ENCODE results near the gene EYA4. TPM values are rescaled to one million over a fixed set of nuclear protein-coding genes. Genes with fewer than 3 reads are reported as not detected.

EYA4 gene
- total RNA-seq, 2 experiments from 2014 or later = not detected

DNA sequence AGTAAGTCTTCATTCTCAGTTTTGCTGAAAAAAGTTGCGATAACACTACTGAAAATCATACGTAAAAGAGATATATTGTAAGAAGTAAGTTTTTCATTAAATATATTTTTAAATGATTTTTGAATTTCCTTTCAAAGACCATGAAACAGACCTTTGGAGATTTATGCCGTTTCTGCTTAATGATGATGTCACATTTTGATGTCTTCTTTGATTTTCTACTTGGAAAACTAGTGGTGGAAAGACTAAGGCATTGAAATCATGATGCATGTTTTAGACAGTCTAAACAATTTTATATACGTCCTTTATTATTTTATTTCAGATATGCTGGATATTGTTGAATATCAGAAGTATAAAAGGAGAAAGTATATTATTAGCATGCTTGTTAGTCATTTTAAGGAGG, 33.7 kb downstream of the EYA4 start:
- no peaks in the 10 kb centered on the region for H3K9me3 Mint-ChIP-seq (ENCODE audit: insufficient read depth)
- POLR2A ChIA-PET = no interaction called here
- DNase-seq (no peak), ATAC-seq (no peak)
- H3K27me3 Mint-ChIP-seq (ENCODE audit: low read depth) = no peaks in the 10 kb centered on the region
- no peaks in the 10 kb centered on the region for H3K36me3 Mint-ChIP-seq (ENCODE audit: low read depth)
- no peak overlapping the region for H3K4me3 Mint-ChIP-seq
- H3K4me1 Mint-ChIP-seq (ENCODE audit: low read depth) = no peaks in the 10 kb centered on the region
- CTCF ChIA-PET = no interaction called here
- H3K27ac Mint-ChIP-seq = no peak overlapping the region

DNA sequence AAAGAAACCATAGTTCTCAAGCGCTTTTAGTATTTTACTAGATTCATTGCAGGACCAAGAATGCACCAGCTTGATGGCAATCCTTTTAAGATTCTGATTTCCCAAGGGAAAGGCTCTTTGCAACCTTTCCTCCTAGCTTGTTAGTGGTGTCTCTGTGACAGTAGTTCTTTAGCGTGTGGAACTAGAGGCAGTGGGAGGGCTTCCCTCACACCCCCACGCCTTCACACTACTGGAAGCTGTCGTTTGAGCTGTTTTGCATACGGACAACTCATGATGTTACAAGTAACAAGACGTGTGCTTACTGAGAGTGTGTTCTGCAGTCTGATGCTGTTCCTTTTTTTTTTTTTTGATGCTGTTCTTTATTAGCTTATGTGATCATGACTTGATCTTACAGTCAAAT, 34.1 kb downstream of the EYA4 start:
- no peak overlapping the region for H3K4me3 Mint-ChIP-seq
- CTCF ChIA-PET = no interaction called here

DNA sequence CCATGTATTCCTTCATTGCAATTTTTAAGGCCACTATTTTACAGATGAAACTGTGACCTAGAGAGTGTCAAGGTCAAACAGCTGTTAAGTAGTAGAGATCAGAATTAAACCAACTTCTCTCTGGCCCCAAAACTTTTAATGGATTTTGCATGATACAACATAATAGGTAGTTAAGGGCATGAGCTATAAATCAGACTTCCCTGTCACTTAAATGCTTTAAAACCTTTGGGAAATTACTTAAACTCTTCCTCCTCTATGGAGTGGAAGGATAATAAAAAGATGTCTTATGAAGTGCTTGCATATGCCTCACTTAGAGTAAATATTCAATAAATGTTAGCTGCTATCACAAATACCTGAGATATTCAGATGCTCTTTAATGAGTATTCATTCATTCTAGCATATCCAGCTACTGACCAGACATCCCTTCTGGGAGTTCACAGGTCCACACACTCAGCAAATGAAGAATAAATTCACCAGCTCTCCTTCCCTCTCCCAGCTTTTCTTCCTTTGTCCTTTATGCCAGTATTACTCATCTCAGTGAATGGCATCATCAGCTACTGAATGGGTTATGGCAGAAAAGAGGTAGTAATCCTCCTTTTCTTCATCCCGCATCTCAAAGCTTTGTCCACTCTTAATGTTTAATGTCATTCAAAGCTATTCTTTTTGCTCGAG, 36.2 kb downstream of the EYA4 start:
- Mint-ChIP-seq H3K36me3 (ENCODE audit: low read depth) (no peaks in the 10 kb centered on the region), H3K9me3 (ENCODE audit: insufficient read depth) (no peaks in the 10 kb centered on the region), H3K4me3 (no peak overlapping the region), H3K27ac (no peak overlapping the region), H3K27me3 (ENCODE audit: low read depth) (no peaks in the 10 kb centered on the region), H3K4me1 (ENCODE audit: low read depth) (no peaks in the 10 kb centered on the region)
- POLR2A ChIA-PET = no interaction called here
- DNase-seq = no peak
- ATAC-seq = no peak
- CTCF ChIA-PET = interaction anchor here (0.6 kb wide), 1 partner anchor 501 kb away, joined by 3 read pairs; no protein-coding TSS in a partner anchor

More for the DNA sequence above, 34.1 kb downstream of the EYA4 start:
- DNase-seq (no peak), ATAC-seq (no peak)
- H3K27ac Mint-ChIP-seq = no peak overlapping the region
- no peaks in the 10 kb centered on the region for H3K27me3 Mint-ChIP-seq (ENCODE audit: low read depth)
- H3K36me3 Mint-ChIP-seq (ENCODE audit: low read depth) = no peaks in the 10 kb centered on the region
- POLR2A ChIA-PET = no interaction called here
- H3K9me3 Mint-ChIP-seq (ENCODE audit: insufficient read depth) = no peaks in the 10 kb centered on the region
- H3K4me1 Mint-ChIP-seq (ENCODE audit: low read depth) = no peaks in the 10 kb centered on the region

DNA sequence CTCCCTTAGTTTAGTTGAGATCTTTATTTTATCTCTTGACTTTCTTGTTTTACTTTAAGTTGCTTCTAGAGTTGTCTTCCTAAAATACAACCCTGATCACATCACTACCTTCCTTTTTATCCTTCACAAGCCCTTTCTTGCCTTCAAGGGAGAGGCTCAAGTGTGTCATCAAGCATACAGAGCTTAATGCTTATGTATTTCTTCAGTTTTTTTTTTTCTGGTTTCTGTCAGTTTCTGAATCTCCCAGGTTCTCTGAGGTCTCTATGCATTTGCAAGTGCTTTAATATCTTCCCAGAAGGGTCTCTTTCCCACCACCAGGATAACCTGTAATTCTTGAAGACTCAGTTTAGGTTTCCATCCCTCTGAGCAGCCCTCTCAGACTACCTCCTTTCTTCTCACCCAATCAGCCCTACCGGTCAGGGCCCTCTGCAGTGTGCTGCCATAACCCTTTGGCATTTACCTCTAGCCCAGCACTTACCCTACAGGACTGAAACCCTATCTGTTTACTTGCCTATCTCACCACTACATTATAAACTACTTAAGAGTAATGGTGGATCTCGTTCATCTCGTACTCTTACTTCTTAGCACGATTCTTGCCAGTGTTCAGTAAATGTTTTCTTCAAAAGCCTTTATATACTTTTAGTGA, 36.9 kb downstream of the EYA4 start:
- no peaks in the 10 kb centered on the region for H3K9me3 Mint-ChIP-seq (ENCODE audit: insufficient read depth)
- ATAC-seq (no peak), DNase-seq (no peak)
- no peaks in the 10 kb centered on the region for H3K36me3 Mint-ChIP-seq (ENCODE audit: low read depth)
- H3K27ac Mint-ChIP-seq = no peak overlapping the region
- no peak overlapping the region for H3K4me3 Mint-ChIP-seq
- no peaks in the 10 kb centered on the region for H3K27me3 Mint-ChIP-seq (ENCODE audit: low read depth)
- CTCF ChIA-PET = interaction anchor here (0.6 kb wide), 1 partner anchor 500 kb away, joined by 3 read pairs; no protein-coding TSS in a partner anchor
- POLR2A ChIA-PET = no interaction called here
- no peaks in the 10 kb centered on the region for H3K4me1 Mint-ChIP-seq (ENCODE audit: low read depth)

DNA sequence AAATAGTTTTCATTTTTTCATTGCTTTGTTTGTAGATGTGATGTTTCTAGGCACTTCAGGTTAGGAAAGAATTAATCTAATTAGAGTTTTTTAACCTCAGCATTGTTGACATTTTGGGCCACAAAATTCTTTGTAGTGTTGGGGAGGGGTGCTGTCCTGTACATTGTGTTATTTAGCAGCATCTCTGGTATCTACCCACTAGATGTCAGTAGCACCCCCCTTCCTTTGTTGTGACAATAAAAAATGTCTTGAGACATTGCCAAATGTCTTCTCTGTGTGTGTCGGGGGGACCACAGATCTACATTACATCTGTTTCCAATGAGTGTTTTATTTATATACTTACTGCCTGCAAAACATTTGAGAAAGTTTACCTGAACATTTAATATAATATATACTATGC, 45.6 kb downstream of the EYA4 start:
- Mint-ChIP-seq H3K4me1 (ENCODE audit: low read depth) (no peaks in the 10 kb centered on the region), H3K27me3 (ENCODE audit: low read depth) (no peaks in the 10 kb centered on the region), H3K36me3 (ENCODE audit: low read depth) (no peaks in the 10 kb centered on the region), H3K9me3 (ENCODE audit: insufficient read depth) (no peaks in the 10 kb centered on the region), H3K27ac (no peak overlapping the region), H3K4me3 (no peak overlapping the region)
- ATAC-seq = no peak
- ChIA-PET POLR2A (no interaction called here), CTCF (no interaction called here)
- DNase-seq = no peak

DNA sequence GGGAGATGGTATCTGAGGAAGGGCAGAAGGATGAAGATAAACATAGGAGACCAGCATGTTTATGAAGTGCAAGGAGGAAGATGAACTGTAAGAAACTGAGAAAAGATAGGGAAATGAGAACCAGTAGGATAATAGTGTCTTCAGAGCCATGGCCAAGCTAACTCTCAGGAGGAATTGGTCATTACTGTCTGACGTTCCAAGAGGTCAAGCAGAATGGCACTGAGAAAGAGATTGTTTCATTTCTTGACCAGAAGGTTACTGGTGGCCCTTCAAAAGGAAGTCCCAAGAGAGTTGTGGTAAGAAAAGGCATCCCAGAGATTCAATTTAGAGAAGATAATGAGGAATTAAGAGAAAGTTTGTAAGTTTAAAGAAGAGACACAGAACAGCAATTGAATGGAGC, 47.5 kb downstream of the EYA4 start:
- DNase-seq (no peak), ATAC-seq (no peak)
- H3K4me1 Mint-ChIP-seq (ENCODE audit: low read depth) = no peaks in the 10 kb centered on the region
- no peaks in the 10 kb centered on the region for H3K36me3 Mint-ChIP-seq (ENCODE audit: low read depth)
- no peaks in the 10 kb centered on the region for H3K27me3 Mint-ChIP-seq (ENCODE audit: low read depth)
- H3K4me3 Mint-ChIP-seq = no peak overlapping the region
- ChIA-PET CTCF (no interaction called here), POLR2A (no interaction called here)
- no peaks in the 10 kb centered on the region for H3K9me3 Mint-ChIP-seq (ENCODE audit: insufficient read depth)
- H3K27ac Mint-ChIP-seq = no peak overlapping the region

DNA sequence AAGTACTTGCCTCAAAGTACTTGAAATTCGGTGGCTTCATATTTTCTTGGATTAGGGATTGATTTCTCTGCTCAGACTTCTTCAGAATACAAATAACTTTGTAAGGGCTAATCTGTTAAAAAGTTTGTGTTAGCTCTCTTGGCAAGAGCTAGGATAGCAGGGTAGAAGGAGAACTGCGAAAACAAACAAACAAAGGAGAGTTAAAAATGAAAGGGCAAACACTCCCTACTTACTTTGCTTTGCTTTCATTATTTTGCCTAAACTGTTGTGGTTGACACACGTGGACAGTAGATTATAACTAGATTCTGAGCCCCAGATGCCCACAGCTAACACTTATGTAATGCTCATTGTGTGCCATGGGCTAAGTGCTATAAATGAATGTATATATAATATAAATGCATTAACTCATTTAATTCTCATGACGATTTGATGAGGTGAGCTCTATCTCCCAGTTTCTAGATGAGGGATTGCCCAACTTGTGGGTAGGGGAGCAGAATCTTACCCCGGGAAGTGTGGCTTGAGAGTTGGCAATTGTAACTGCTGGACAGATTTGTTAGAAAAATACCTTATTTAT, 48.7 kb downstream of the EYA4 start:
- no peaks in the 10 kb centered on the region for H3K9me3 Mint-ChIP-seq (ENCODE audit: insufficient read depth)

DNA sequence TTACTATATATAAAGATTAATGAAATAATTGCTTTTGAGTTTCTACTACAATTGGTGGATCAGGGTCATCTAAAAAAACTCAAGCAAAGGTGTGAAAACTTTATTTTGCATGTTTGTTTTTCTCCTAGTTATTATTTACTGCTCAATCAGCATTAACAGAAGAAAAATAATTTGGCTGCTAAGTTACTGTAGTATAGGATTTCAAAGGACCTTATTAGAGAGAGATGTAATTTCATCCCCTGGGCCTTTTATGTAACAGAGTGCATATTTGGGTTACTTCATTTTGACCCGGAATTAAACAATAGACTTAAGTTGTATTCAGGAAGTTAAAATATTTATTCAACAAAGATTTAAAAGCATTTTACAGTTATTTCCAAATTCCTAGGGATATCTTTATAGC, 49.8 kb downstream of the EYA4 start:
- Mint-ChIP-seq H3K4me1 (ENCODE audit: low read depth) (no peaks in the 10 kb centered on the region), H3K9me3 (ENCODE audit: insufficient read depth) (no peaks in the 10 kb centered on the region), H3K27ac (no peak overlapping the region), H3K27me3 (ENCODE audit: low read depth) (no peaks in the 10 kb centered on the region), H3K36me3 (ENCODE audit: low read depth) (no peaks in the 10 kb centered on the region), H3K4me3 (no peak overlapping the region)
- DNase-seq = no peak
- ChIA-PET CTCF (no interaction called here), POLR2A (no interaction called here)
- no peak for ATAC-seq

More for the DNA sequence above, 48.7 kb downstream of the EYA4 start:
- DNase-seq (no peak), ATAC-seq (no peak)
- ChIA-PET POLR2A (no interaction called here), CTCF (no interaction called here)
- Mint-ChIP-seq H3K4me3 (no peak overlapping the region), H3K4me1 (ENCODE audit: low read depth) (no peaks in the 10 kb centered on the region), H3K27ac (no peak overlapping the region), H3K36me3 (ENCODE audit: low read depth) (no peaks in the 10 kb centered on the region), H3K27me3 (ENCODE audit: low read depth) (no peaks in the 10 kb centered on the region)

DNA sequence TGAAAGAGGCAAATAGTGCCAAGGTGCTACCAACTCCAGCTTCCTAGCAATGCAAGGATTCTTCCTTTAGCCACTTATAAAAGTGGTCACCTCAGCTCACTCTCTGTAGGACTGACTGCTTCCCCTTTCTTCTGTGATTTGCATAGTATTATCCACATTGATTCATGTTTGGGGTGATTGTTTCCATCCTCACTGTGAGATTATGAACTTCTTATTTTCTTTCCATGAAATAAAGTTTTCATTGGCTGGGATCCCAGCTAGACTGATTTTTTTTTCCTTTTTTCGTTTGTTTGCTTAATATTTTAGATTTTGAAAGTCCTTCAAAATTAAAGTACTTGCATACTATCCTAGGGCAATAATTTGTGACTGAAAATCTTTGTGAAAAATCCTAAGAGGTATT, 50.5 kb downstream of the EYA4 start:
- Mint-ChIP-seq H3K4me1 (ENCODE audit: low read depth) (no peaks in the 10 kb centered on the region), H3K36me3 (ENCODE audit: low read depth) (no peaks in the 10 kb centered on the region), H3K9me3 (ENCODE audit: insufficient read depth) (no peaks in the 10 kb centered on the region)

DNA sequence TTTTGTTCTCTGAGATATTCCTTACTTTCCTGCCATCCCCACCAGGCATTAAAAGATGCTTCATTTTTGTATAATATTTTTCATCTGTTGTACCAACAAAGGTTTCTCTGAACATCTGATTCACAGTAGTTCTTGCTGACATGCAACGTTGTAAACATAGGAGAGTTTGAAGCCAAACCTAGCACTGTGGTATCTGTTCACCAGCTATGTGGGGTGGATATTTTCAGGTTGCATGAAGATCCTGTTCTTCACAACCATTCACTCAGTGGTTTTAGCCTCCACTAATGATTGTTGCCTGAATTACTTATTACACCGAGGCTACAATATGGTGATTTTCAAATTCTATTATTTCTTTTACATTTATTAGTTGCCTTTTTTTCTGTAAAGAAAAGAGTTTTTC, 56.5 kb downstream of the EYA4 start:
- H3K4me1 Mint-ChIP-seq (ENCODE audit: low read depth) = no peaks in the 10 kb centered on the region
- H3K27ac Mint-ChIP-seq = no peak overlapping the region
- ChIA-PET CTCF (no interaction called here), POLR2A (no interaction called here)
- no peaks in the 10 kb centered on the region for H3K36me3 Mint-ChIP-seq (ENCODE audit: low read depth)
- DNase-seq (no peak), ATAC-seq (no peak)
- no peaks in the 10 kb centered on the region for H3K27me3 Mint-ChIP-seq (ENCODE audit: low read depth)
- no peaks in the 10 kb centered on the region for H3K9me3 Mint-ChIP-seq (ENCODE audit: insufficient read depth)
- H3K4me3 Mint-ChIP-seq = no peak overlapping the region

More for the DNA sequence above, 50.5 kb downstream of the EYA4 start:
- DNase-seq = no peak
- ChIA-PET POLR2A (no interaction called here), CTCF (no interaction called here)
- H3K27ac Mint-ChIP-seq = no peak overlapping the region
- H3K4me3 Mint-ChIP-seq = no peak overlapping the region
- no peaks in the 10 kb centered on the region for H3K27me3 Mint-ChIP-seq (ENCODE audit: low read depth)
- no peak for ATAC-seq

DNA sequence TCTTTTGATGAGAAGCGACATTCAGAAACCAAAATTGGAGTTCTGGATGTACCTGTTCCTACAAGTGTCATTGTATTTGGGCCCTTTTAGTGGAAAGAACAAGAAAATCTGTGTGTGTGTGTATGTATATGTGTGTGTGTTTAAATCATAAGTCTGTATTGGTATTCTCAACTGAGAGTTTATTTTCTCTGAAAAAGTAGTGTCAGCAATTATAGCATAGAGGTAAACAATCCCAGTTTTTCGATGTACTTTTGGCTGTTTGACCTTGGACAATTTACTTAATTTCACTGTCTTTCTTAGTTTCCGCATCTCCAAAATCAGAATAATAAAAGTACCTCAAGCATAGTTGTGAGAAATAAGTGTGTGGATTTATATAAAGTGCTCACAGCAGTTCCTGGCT, 57.2 kb downstream of the EYA4 start:
- no peaks in the 10 kb centered on the region for H3K27me3 Mint-ChIP-seq (ENCODE audit: low read depth)
- no peak for ATAC-seq
- CTCF ChIA-PET = no interaction called here
- no peaks in the 10 kb centered on the region for H3K4me1 Mint-ChIP-seq (ENCODE audit: low read depth)
- POLR2A ChIA-PET = no interaction called here
- no peak for DNase-seq
- no peak overlapping the region for H3K27ac Mint-ChIP-seq
- no peaks in the 10 kb centered on the region for H3K9me3 Mint-ChIP-seq (ENCODE audit: insufficient read depth)
- H3K36me3 Mint-ChIP-seq (ENCODE audit: low read depth) = no peaks in the 10 kb centered on the region
- H3K4me3 Mint-ChIP-seq = no peak overlapping the region

DNA sequence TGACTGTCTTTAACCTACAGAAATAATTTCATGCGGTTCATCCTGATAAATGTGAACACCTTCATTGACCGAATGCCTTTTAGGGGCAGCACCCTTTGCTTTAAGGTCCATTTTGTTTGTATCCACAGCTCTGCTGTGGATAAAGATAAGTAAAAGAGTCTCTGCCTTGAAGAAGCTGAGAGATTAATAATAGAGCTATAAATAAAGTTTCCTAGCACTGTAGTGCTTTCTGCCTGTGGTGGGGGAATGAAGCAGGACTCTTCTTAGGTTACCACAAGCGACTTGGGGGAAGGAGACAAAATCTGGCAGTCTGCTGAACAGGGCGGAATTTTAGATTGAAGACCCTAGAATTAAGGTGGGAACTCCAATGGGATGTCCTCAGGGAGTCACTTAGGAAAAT, 57.6 kb downstream of the EYA4 start:
- ChIA-PET POLR2A (no interaction called here), CTCF (no interaction called here)
- no peaks in the 10 kb centered on the region for H3K27me3 Mint-ChIP-seq (ENCODE audit: low read depth)
- H3K9me3 Mint-ChIP-seq (ENCODE audit: insufficient read depth) = no peaks in the 10 kb centered on the region
- H3K36me3 Mint-ChIP-seq (ENCODE audit: low read depth) = no peaks in the 10 kb centered on the region
- no peak for ATAC-seq
- DNase-seq = no peak
- H3K27ac Mint-ChIP-seq = no peak overlapping the region
- no peak overlapping the region for H3K4me3 Mint-ChIP-seq
- H3K4me1 Mint-ChIP-seq (ENCODE audit: low read depth) = no peaks in the 10 kb centered on the region

DNA sequence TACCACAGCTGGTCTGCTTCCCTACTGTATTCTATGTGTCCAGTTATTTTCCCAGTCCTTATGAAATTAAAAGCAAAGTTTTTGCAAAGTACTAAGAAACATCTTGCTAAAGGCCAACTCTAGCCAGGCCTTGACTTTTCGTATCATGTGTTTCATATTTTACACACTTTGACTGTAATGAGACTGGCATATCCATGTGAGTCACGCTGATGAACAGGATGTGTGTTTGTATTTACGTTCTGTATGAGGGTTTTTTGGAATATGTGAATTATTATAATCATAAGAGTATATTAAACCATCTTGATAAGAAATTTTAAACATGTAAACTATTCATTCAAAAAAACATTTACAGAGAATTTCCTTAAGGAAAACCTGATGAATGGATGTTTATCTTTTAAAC, 59.7 kb downstream of the EYA4 start:
- CTCF ChIA-PET = no interaction called here
- Mint-ChIP-seq H3K27ac (no peak overlapping the region), H3K4me3 (no peak overlapping the region), H3K27me3 (ENCODE audit: low read depth) (no peaks in the 10 kb centered on the region), H3K36me3 (ENCODE audit: low read depth) (no peaks in the 10 kb centered on the region), H3K4me1 (ENCODE audit: low read depth) (no peaks in the 10 kb centered on the region), H3K9me3 (ENCODE audit: insufficient read depth) (no peaks in the 10 kb centered on the region)
- POLR2A ChIA-PET = no interaction called here
- ATAC-seq = no peak
- DNase-seq = no peak

Data from activated CD8-positive, alpha-beta T cell treated with anti-CD3 and anti-CD28 coated beads, Interleukin-2, amount 10 ng/mL, durations not matched to agents 7 days and 5 days (primary cell).